Measurements from ENCODE around the gene SLC12A5.

The SLC12A5 gene

GRCh38 chr20:46025376-46025783 lies 3.6 kb upstream of the SLC12A5 start:
- DNase-seq (ENCODE audit: low read depth in 2 of 2, low spot score in 1 of 2): no peak

GRCh38 chr20:46027245-46027853 lies 1.7 kb upstream of the SLC12A5 start:
- DNase-seq (ENCODE audit: low read depth in 2 of 2, low spot score in 1 of 2): no peak

DNA sequence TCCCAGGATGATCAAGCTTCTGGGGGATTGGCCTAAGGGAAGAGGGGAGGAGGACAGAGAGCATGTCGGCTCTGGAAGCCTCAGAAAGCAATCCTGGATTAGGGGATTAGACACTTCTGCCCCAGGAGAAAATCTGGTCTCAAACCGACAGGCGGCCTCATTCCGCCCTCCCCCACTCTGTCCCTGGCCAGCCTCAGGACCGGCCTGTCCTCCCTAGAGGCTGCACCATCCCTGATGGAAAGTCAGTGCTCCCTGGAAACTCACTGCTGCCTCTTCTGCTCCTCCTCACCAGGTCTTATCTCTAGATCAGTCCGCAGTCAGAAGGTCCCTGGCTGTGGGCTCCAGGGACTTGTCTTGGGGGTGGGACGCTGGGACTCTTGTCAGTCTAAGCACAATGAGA lies 905 bp upstream of the SLC12A5 start:
- DNase-seq (ENCODE audit: low read depth in 2 of 2, low spot score in 1 of 2): no peak

DNA sequence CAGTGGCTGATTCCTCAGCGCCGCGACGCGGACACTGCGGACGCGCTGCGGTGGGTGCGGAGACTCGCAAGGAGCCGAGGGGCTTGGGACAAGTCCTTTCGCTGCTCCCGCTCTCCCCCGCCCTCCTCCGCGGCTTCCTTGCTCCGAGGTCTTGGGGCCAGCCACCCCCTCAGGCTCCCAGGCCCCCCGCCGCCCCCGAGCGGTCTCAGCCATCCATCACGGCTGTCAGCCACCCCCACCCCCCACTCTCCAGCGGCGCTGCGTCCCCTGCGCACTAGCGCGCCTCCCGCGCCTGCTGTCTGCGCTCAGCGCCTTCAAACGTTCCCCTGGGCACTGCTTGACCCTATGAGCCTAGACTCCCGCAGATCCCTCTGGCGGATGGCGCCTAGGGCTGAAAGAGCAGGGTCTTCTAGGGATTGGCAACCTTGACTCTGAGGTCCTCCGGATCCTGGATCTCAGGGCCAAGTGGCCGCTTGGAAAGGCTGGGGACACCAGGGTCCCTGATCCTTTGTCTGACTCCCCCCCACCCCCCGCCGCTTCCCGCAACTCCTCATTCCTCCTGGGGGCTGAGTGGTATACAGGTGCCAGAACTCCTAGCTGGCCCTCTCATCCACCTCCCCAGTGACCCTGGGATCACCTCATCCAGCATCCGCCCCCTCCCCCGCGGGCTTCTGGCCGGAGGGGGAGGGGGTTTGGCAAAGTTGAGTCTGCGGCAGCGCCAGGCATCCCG lies 1.4 kb downstream of the SLC12A5 start:
- DNase-seq (ENCODE audit: low read depth in 2 of 2, low spot score in 1 of 2): no peak

DNA sequence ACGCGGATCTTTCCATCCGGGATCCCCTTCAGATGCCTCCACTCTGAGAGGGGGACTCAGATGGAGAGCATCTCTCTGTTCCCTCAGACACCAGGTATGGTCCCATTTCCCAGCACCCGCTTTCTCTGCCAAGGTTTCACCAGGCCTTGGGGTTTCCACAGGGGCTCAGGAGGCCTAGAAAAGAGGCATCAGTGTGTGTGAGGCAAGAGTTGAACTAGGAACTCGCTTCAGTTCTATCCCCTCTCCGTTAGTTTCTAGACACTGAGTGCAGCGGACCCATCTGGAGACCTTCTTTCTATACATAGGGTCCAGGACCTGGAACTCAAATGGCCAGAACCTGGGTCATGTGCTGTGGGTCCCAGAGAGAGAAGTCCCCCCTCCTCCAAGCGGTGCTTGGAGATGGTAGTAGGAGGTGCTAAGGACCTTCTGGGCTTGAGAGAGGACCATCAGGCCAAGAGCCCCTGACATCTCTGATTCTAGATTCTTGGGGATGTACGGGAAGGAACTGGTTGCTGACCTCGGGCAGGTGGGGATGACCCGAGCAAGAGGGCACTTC lies 2.1 kb downstream of the SLC12A5 start:
- DNase-seq (ENCODE audit: low read depth in 2 of 2, low spot score in 1 of 2): no peak

DNA sequence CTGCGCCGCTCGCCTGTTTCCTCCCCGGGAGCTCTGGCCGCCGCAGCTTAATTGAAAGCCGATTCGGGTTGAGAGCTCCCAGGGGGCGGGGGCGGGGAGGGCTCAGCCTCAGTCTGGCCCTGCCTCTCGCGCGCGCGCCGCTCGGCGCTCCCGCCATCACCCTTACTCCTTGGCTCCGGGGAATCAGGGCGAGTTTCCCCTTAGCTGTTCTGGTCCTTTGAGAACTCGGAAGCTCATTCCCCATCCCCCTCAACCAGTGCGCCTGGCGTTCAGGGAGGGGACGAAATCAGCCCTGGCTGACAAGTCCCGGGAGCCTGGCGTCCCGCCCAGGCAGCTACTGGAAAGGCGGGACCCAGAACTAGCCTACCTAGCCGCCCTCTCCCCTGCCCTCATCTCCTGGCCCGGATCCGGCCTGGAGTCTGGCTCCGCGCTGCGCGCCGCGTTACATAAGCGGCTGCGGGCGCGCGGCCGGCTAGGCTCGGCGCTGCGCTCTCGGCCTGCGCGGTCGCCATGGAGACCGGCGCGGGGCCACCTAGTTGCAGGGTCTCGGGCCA lies 2.8 kb downstream of the SLC12A5 start:
- DNase-seq (ENCODE audit: low read depth in 2 of 2, low spot score in 1 of 2): no peak

DNA sequence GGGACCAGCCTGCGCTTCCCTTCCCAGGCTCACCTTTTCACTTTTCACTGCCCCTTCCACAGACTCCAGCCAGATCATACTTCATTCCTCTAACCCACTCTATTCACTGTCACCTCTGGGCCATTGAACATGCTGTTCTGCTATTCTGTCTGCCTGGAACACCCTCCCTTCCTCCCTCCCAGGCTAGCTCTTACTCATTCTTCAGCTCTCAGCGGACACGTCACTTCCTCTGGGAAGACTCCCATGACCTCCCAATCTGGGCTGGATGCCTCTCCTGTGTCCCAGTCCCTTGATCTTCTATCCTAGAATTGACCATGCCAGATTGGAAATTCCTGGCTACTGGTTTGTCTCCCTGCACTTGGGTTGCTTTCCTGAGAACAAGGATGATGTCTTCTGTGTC lies 5.0 kb downstream of the SLC12A5 start:
- no peak for DNase-seq (ENCODE audit: low read depth in 2 of 2, low spot score in 1 of 2)

GRCh38 chr20:46035253-46035652 lies 6.2 kb downstream of the SLC12A5 start:
- DNase-seq (ENCODE audit: low read depth in 2 of 2, low spot score in 1 of 2): no peak

GRCh38 chr20:46035713-46036112 lies 6.7 kb downstream of the SLC12A5 start:
- DNase-seq (ENCODE audit: low read depth in 2 of 2, low spot score in 1 of 2): no peak

- no peak for DNase-seq (ENCODE audit: low read depth in 2 of 2, low spot score in 1 of 2)
Measured at GRCh38 chr20:46036370-46036769, 7.4 kb downstream of the SLC12A5 start.

- DNase-seq (ENCODE audit: low read depth in 2 of 2, low spot score in 1 of 2): no peak
Measured at GRCh38 chr20:46037036-46037435, 8.0 kb downstream of the SLC12A5 start.

- no peak for DNase-seq (ENCODE audit: low read depth in 2 of 2, low spot score in 1 of 2)
Measured at GRCh38 chr20:46040902-46041535, 12.0 kb downstream of the SLC12A5 start.

DNA sequence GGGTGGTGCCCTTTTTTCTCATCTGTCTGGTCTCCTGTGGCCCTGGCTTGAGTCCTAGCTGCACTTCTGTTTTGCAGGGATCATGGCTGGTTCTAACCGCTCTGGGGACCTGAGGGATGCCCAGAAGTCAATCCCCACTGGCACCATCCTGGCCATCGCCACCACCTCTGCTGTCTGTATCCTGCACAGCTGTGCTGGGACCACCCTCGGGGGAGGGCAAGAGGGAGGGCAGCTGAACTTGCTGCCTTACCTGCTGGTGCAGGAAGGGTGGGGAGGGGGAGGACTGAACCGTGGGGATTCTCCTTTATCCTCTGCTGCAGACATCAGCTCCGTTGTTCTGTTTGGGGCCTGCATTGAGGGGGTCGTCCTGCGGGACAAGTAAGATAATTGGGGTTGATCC lies 14.5 kb downstream of the SLC12A5 start:
- no peak for DNase-seq (ENCODE audit: low read depth in 2 of 2, low spot score in 1 of 2)

DNA sequence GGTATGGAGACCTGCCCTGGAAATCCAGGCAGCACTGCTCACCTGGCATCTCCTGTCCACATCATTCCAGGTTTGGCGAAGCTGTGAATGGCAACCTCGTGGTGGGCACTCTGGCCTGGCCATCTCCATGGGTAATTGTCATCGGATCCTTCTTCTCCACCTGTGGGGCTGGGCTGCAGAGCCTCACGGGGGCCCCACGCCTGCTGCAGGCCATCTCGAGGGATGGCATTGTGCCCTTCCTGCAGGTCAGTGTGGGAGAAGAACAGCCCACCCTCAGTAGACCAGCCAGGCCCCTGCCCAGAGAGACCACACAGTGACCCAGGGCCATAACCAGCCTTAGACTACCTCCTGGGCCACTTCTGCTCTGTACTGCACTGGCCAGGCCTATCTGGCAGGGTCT lies 15.9 kb downstream of the SLC12A5 start:
- DNase-seq (ENCODE audit: low read depth in 2 of 2, low spot score in 1 of 2): no peak

- no peak for DNase-seq (ENCODE audit: low read depth in 2 of 2, low spot score in 1 of 2)
Measured at GRCh38 chr20:46046588-46047310, 17.7 kb downstream of the SLC12A5 start.

DNA sequence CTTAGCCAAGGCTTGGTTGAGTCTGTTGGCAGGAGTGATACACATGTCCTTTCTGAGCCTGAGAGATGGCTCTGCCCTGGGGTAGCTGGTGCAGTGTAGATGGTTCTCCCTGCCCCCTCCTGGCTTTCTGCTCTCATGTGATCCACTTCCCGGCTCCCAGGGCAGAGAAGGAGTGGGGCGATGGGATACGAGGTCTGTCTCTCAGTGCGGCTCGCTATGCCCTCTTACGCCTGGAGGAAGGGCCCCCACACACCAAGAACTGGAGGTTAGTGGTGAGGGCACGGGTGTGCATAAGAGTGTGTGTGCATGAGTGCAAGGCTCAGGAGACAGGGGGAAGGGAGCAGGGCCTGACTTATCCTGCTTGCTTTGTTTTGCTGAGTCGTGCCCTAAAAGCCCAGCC lies 18.8 kb downstream of the SLC12A5 start:
- DNase-seq (ENCODE audit: low read depth in 2 of 2, low spot score in 1 of 2): no peak

DNA sequence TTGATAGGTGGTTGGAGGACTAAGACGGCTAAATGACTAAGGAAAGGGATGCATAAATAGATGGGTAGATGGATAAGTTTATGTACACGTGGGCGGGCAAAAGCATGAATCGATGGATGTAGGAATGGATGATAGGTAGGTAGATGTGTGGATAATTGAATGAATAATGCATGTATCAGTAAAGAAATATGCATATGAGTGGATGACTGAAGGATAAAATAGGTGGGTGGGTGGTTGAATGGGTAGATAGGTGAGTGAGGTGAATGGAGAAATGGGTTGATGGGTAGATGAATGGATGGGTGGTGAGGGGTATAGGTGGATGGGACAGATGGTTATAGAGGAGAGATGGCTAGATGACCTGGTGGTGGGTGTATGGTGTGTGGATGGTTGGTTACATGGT lies 20.2 kb downstream of the SLC12A5 start:
- DNase-seq (ENCODE audit: low read depth in 2 of 2, low spot score in 1 of 2): no peak

DNA sequence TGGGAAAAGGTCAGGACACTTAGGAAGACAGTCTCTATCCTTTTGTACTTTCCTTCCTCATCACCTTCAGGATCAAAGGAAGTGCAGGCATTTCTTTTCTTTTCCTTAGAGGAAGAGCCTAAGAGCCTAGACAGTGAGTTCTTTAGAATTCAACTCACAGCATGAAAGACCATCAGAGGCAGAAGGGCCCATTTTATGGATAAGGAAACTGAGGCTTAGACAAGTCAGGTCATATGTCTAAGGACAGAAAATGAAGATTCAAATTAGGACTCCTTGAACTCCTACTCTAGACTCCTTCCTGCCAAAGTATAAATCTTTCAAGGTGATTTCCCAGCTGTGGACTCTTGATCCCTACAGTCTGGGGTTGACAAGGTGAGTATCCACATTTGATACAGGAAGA lies 20.8 kb downstream of the SLC12A5 start:
- no peak for DNase-seq (ENCODE audit: low read depth in 2 of 2, low spot score in 1 of 2)

DNA sequence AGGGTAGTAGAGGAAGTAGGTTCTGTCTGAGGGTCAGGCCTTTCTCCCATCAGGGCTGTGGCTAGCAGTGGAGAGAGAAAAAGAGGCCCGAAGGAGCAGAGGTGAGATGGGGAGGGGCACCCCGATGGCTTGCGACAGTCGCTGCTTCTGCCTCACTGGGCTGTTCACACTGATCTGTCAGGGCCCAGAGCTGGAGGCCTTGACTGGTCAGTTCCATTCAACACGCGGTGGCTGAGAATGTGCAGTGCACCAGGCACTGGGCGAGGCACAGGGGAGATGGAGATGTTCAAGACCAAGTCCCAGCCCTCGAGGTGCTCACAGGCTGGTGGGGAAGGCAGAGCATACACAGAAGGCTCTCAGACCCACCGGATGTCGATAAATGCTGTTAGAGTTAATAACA lies 21.4 kb downstream of the SLC12A5 start:
- no peak for DNase-seq (ENCODE audit: low read depth in 2 of 2, low spot score in 1 of 2)

GRCh38 chr20:46050885-46051284 lies 21.9 kb downstream of the SLC12A5 start:
- DNase-seq (ENCODE audit: low read depth in 2 of 2, low spot score in 1 of 2): no peak

- DNase-seq (ENCODE audit: low read depth in 2 of 2, low spot score in 1 of 2): no peak
Measured at GRCh38 chr20:46051556-46052308, 22.7 kb downstream of the SLC12A5 start.
